G401 (cell line): ENCODE results near the gene ADGRL1. TPM values are rescaled to one million over a fixed set of nuclear protein-coding genes. Genes with fewer than 3 reads are reported as not detected.

ENCODE experiments used
- DNase-seq: peaks from one replicate; pipeline ENCODE4 v3.0.0-alpha.2; 2015; ENCODE audit warnings: low spot score
- in situ Hi-C: cut with HindIII; loops from 2 replicates; pipeline ENCODE4 v1.10.0; 2016; ENCODE audit warnings: low sequenced_read_pairs, mixed read lengths
- total RNA-seq: library from RNA; depleted of rRNA; stranded (reverse); fragments of >200 nt; shearing (Covaris generic); gene quantifications from 2 replicates; pipeline ENCODE4 v1.2.3, GENCODE V29; 2014; rRNA removed

ADGRL1 gene
- total RNA-seq, 1 experiment from 2014 or later: 20.5 TPM

GRCh38 chr19:14105680-14106079 is 100.3 kb downstream of the ADGRL1 start:
- in situ Hi-C loops: no loop called here

DNA sequence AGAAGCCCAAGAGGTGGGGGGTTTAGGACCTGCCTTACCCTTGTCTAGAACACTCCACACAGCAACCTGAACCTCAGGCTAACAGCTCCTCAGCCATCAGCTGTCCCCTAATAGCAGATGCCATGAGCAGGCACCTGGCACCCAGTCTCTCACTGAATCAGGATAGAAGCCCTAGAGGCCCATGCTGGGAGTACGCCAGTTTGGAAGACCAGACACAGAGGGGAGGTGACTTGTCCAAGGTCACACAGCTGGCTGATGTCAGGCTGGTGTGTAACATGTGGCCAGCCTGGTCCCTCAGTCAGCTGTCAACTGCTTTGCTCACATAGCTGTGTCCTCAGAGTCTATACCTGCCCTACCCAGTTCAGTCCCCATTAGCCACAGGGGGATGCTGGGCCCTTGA is 102.7 kb downstream of the ADGRL1 start:
- DNase-seq: no peak
- in situ Hi-C loops: no loop called here

More at GRCh38 chr19:14105680-14106079, 100.3 kb downstream of the ADGRL1 start:
- no peak for DNase-seq

GRCh38 chr19:14102756-14103155 is 103.2 kb downstream of the ADGRL1 start:
- no peak for DNase-seq
- in situ Hi-C loops: no loop called here

DNA sequence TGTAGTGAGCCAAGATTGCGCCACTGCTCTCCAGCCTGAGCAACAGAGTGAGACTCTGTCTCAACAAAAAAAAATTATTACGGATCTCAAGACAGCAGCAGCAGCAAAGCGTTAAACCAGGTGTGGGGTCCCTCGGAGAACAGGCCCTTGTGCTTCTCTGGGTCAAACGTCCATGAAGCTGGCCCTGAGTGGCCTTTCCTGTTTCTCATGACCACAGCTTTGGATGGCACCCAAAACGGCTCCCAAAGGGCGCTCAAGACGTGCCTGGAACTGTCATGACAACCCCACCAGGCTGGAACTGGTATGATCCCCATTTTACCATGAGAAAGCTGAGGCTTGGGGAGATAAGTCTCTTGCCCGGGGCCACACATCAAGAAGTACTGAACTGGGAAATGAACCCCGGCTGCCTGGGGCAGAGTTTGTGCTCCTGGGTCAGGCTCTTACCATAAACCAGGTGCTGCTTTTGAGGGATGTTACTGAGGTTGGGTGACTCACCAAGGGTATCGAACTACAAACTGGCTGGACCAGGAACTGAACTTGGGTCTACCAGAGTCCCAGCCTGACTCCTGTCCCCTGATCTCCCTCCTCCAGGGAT is 103.8 kb downstream of the ADGRL1 start:
- DNase-seq: no peak

GRCh38 chr19:14101003-14101545 is 104.9 kb downstream of the ADGRL1 start:
- no peak for DNase-seq
- in situ Hi-C loops: no loop called here

More for the DNA sequence above, 103.8 kb downstream of the ADGRL1 start:
- in situ Hi-C loops: no loop called here

Other genes with a start within 250 kb of the ADGRL1 start
- 1.8 and 6.0 TPM in 2 replicates for gene RFX1, start 199.8 kb downstream of the ADGRL1 start, total RNA-seq
- not detected in 2 replicates for gene RLN3, start 178.0 kb downstream of the ADGRL1 start, total RNA-seq
- 28.1 and 32.5 TPM in 2 replicates for gene IL27RA, start 174.4 kb downstream of the ADGRL1 start, total RNA-seq
- 14.8 and 23.1 TPM in 2 replicates for gene PALM3, start 144.1 kb downstream of the ADGRL1 start, total RNA-seq
- 2.8 and 4.6 TPM in 2 replicates for gene MISP3, start 133.4 kb downstream of the ADGRL1 start, total RNA-seq
- not detected in 2 replicates for gene C19orf67, start 120.4 kb downstream of the ADGRL1 start, total RNA-seq
- gene SAMD1, start 115.4 kb downstream of the ADGRL1 start, total RNA-seq: 162 and 188 TPM in 2 replicates
- gene PRKACA, start 88.4 kb downstream of the ADGRL1 start, total RNA-seq: 31.8 and 37.7 TPM in 2 replicates
- 108 and 120 TPM in 2 replicates for gene ASF1B, start 69.6 kb downstream of the ADGRL1 start, total RNA-seq
- 25.3 and 28.1 TPM in 2 replicates for gene ADGRE5, start 175.3 kb upstream of the ADGRL1 start, total RNA-seq
- 181 and 204 TPM in 2 replicates for gene DDX39A, start 213.2 kb upstream of the ADGRL1 start, total RNA-seq
- gene PKN1, start 227.1 kb upstream of the ADGRL1 start, total RNA-seq: 94.8 and 98.6 TPM in 2 replicates